Hair follicle dermal papilla cell (primary cell): ENCODE results near the gene SARDH. TPM values are rescaled to one million over a fixed set of nuclear protein-coding genes. Genes with fewer than 3 reads are reported as not detected.

ENCODE experiments used
- total RNA-seq: library from RNA; depleted of rRNA; stranded (reverse); fragments of >200 nt; gene quantifications from 2 replicates; pipeline ENCODE4 v1.2.3, GENCODE V29; 2012

Gene SARDH
- total RNA-seq: 1.5 and 1.9 TPM in 2 replicates

GRCh38 chr9:133737774-133738639 is at the start of gene SARDH:
SARDH (minus strand) TSS chr9:133738352; CDS start chr9:133734173, 4,179 bp downstream.

GRCh38 chr9:133635533-133636531 is 102.3 kb downstream of the SARDH start, which contains the start of gene DBH:
DBH (plus strand) TSS chr9:133636363; CDS start chr9:133636372, 9 bp downstream.

Other genes with a start within 250 kb of the SARDH start
- not detected in 2 replicates for gene MYMK, start 213.4 kb downstream of the SARDH start, total RNA-seq
- gene ADAMTSL2, start 203.6 kb downstream of the SARDH start, total RNA-seq: under 0.01 TPM in 1 of 2 replicates, not detected in the other
- not detected in 2 replicates for gene FAM163B, start 129.0 kb downstream of the SARDH start, total RNA-seq
- not detected in 2 replicates for gene DBH, start 102.0 kb downstream of the SARDH start, total RNA-seq